Immature natural killer cell (primary cell): Measurements from ENCODE around the gene SUGCT. TPM values are rescaled to one million over a fixed set of nuclear protein-coding genes. Genes with fewer than 3 reads are reported as not detected.
"Not testable (repeated sequence)": the region's sequence is repeated elsewhere in the genome, so short reads cannot be mapped to it uniquely, and the experiment has no call there.

ENCODE experiments used
- DNase-seq, 3 donors: peaks; one replicate each; pipeline ENCODE4 v3.0.0; 2022; ENCODE audit warnings: mixed read lengths in 1 of 3
- H3K27ac Mint-ChIP-seq, 6 donors: one replicate each; pipeline ENCODE4 v1.8.0; 2020; ENCODE audit warnings: mixed read lengths in 6 of 6, mild to moderate bottlenecking in 5 of 6, inconsistent platforms in 4 of 6, moderate library complexity in 3 of 6
- H3K27me3 Mint-ChIP-seq, 3 donors: one replicate each; pipeline ENCODE4 v1.8.0; 2020 to 2021; ENCODE audit warnings: low read depth in 3 of 3, mild to moderate bottlenecking in 3 of 3, mixed read lengths in 3 of 3, moderate library complexity in 3 of 3, inconsistent platforms in 1 of 3
- H3K36me3 Mint-ChIP-seq, 3 donors: one replicate each; pipeline ENCODE4 v1.8.0; 2020; ENCODE audit warnings: mixed read lengths in 3 of 3, inconsistent platforms in 2 of 3, mild to moderate bottlenecking in 2 of 3
- H3K4me1 Mint-ChIP-seq, 2 donors: one replicate each; pipeline ENCODE4 v1.8.0; 2020; ENCODE audit warnings: inconsistent platforms in 2 of 2, mild to moderate bottlenecking in 2 of 2, mixed read lengths in 2 of 2, moderate library complexity in 1 of 2
- H3K4me3 Mint-ChIP-seq, 5 donors: one replicate each; pipeline ENCODE4 v1.8.0; 2020; ENCODE audit warnings: mild to moderate bottlenecking in 5 of 5, mixed read lengths in 5 of 5, inconsistent platforms in 3 of 5, moderate library complexity in 3 of 5
- H3K9me3 Mint-ChIP-seq, 6 donors: one replicate each; pipeline ENCODE4 v1.8.0; 2020; ENCODE audit warnings: mild to moderate bottlenecking in 6 of 6, mixed read lengths in 6 of 6, inconsistent platforms in 4 of 6, moderate library complexity in 3 of 6
- polyA plus RNA-seq, 3 donors: library from polyadenylated mRNA; unstranded; fragments of 300-500 nt; fragmentation: Illumina TruSeq; gene quantifications; one replicate each; pipeline ENCODE4 v1.2.3, GENCODE V29; 2021

SUGCT gene
- polyA plus RNA-seq = under 1 TPM in 1 of 3 donors, not detected in 2; 0.28 TPM

GRCh38 chr7:40134428-40135316 is at the start of gene SUGCT, which contains the start of gene MPLKIP:
SUGCT (plus strand) TSS chr7:40135005.
MPLKIP (minus strand) TSS chr7:40134622; CDS start chr7:40134567, 55 bp downstream.
- peak within 1 kb of the TSS; percentile 95 to 99 (median 97) for H3K4me3 Mint-ChIP-seq
- H3K36me3 Mint-ChIP-seq = no peaks in the 10 kb centered on the region
- H3K27ac Mint-ChIP-seq = peak within 1 kb of the TSS; percentile 89 to 98 (median 94)
- H3K9me3 Mint-ChIP-seq = peaks cover 0 to 2% (median 0%) of the 10 kb centered on the region in 6 donors
- peak; percentile 89 to 92 (median 92) for DNase-seq
- peaks cover 30 to 41% of the 10 kb centered on the region in 2 donors for H3K4me1 Mint-ChIP-seq
- peaks cover 10 to 19% (median 19%) of the 10 kb centered on the region in 3 donors for H3K27me3 Mint-ChIP-seq

- no peaks in the 10 kb centered on the region for H3K27me3 Mint-ChIP-seq
- DNase-seq = no peak
- no peak overlapping the region for H3K4me3 Mint-ChIP-seq
- H3K36me3 Mint-ChIP-seq = peaks cover 10 to 37% (median 16%) of the 10 kb centered on the region in 3 donors
- no peaks in the 10 kb centered on the region for H3K9me3 Mint-ChIP-seq
- peak overlapping the region in 2 of 6 donors; percentile 32 to 40 for H3K27ac Mint-ChIP-seq
- H3K4me1 Mint-ChIP-seq = peaks cover 2 to 10% of the 10 kb centered on the region in 2 donors
Observed at GRCh38 chr7:40092182-40092581, 42.6 kb upstream of the SUGCT start.

- H3K27me3 Mint-ChIP-seq = peaks cover 0 to 1% (median 0%) of the 10 kb centered on the region in 3 donors
- H3K4me3 Mint-ChIP-seq = no peak overlapping the region
- H3K9me3 Mint-ChIP-seq = no peaks in the 10 kb centered on the region
- DNase-seq = no peak
- peaks cover 3 to 10% of the 10 kb centered on the region in 2 donors for H3K4me1 Mint-ChIP-seq
- H3K27ac Mint-ChIP-seq = peak overlapping the region in 4 of 6 donors; percentile 47 to 79 (median 68)
- peaks cover 10 to 33% (median 16%) of the 10 kb centered on the region in 3 donors for H3K36me3 Mint-ChIP-seq
Observed at GRCh38 chr7:40093631-40094350, 41.0 kb upstream of the SUGCT start.

GRCh38 chr7:40095230-40095629 is 39.6 kb upstream of the SUGCT start:
- peaks cover 6 to 30% (median 13%) of the 10 kb centered on the region in 3 donors for H3K36me3 Mint-ChIP-seq
- H3K27me3 Mint-ChIP-seq = peaks cover 0 to 1% (median 0%) of the 10 kb centered on the region in 3 donors
- no peaks in the 10 kb centered on the region for H3K9me3 Mint-ChIP-seq
- DNase-seq = no peak
- no peak overlapping the region for H3K4me3 Mint-ChIP-seq
- no peak overlapping the region for H3K27ac Mint-ChIP-seq
- peaks cover 3 to 10% of the 10 kb centered on the region in 2 donors for H3K4me1 Mint-ChIP-seq

GRCh38 chr7:40095695-40096327 is 39.0 kb upstream of the SUGCT start:
- DNase-seq = no peak
- peak overlapping the region in 5 of 6 donors; percentile 11 to 66 (median 62) for H3K27ac Mint-ChIP-seq
- no peak overlapping the region for H3K4me3 Mint-ChIP-seq
- H3K4me1 Mint-ChIP-seq = peaks cover 3 to 10% of the 10 kb centered on the region in 2 donors
- H3K27me3 Mint-ChIP-seq = peaks cover 0 to 1% (median 0%) of the 10 kb centered on the region in 3 donors
- H3K9me3 Mint-ChIP-seq = no peaks in the 10 kb centered on the region
- H3K36me3 Mint-ChIP-seq = peaks cover 6 to 30% (median 13%) of the 10 kb centered on the region in 3 donors

GRCh38 chr7:40097728-40098127 is 37.1 kb upstream of the SUGCT start:
- peak overlapping the region in 3 of 6 donors; percentile 40 to 69 (median 53) for H3K27ac Mint-ChIP-seq

GRCh38 chr7:40098810-40099209 is 36.0 kb upstream of the SUGCT start:
- no peak overlapping the region for H3K4me3 Mint-ChIP-seq

More at GRCh38 chr7:40097728-40098127, 37.1 kb upstream of the SUGCT start:
- H3K36me3 Mint-ChIP-seq = peaks cover 5 to 24% (median 13%) of the 10 kb centered on the region in 3 donors
- H3K4me1 Mint-ChIP-seq = peaks cover 3 to 10% of the 10 kb centered on the region in 2 donors
- no peak for DNase-seq
- no peaks in the 10 kb centered on the region for H3K9me3 Mint-ChIP-seq
- H3K27me3 Mint-ChIP-seq = peaks cover 0 to 1% (median 0%) of the 10 kb centered on the region in 3 donors
- no peak overlapping the region for H3K4me3 Mint-ChIP-seq

GRCh38 chr7:40099837-40100236 is 35.0 kb upstream of the SUGCT start:
- Mint-ChIP-seq H3K4me3 (no peak overlapping the region), H3K9me3 (no peaks in the 10 kb centered on the region), H3K36me3 (peaks cover 0 to 12% (median 3%) of the 10 kb centered on the region in 3 donors), H3K4me1 (peaks cover 3 to 10% of the 10 kb centered on the region in 2 donors), H3K27me3 (peaks cover 0 to 1% (median 0%) of the 10 kb centered on the region in 3 donors), H3K27ac (peak overlapping the region in 1 of 6 donors; percentile 64)
- DNase-seq = no peak

More at GRCh38 chr7:40098810-40099209, 36.0 kb upstream of the SUGCT start:
- H3K9me3 Mint-ChIP-seq = no peaks in the 10 kb centered on the region
- no peak overlapping the region for H3K27ac Mint-ChIP-seq
- H3K4me1 Mint-ChIP-seq = peaks cover 3 to 10% of the 10 kb centered on the region in 2 donors
- peaks cover 0 to 1% (median 0%) of the 10 kb centered on the region in 3 donors for H3K27me3 Mint-ChIP-seq
- DNase-seq = no peak
- H3K36me3 Mint-ChIP-seq = peaks cover 0 to 21% (median 13%) of the 10 kb centered on the region in 3 donors

- H3K4me1 Mint-ChIP-seq = peaks cover 2 to 3% of the 10 kb centered on the region in 2 donors
- peaks cover 0 to 8% (median 0%) of the 10 kb centered on the region in 3 donors for H3K36me3 Mint-ChIP-seq
- H3K4me3 Mint-ChIP-seq = no peak overlapping the region
- no peak for DNase-seq
- H3K27ac Mint-ChIP-seq = peak overlapping the region in 1 of 6 donors; percentile 7
- peaks cover 0 to 1% (median 0%) of the 10 kb centered on the region in 3 donors for H3K27me3 Mint-ChIP-seq
- no peaks in the 10 kb centered on the region for H3K9me3 Mint-ChIP-seq
Observed at GRCh38 chr7:40101201-40101600, 33.6 kb upstream of the SUGCT start.

GRCh38 chr7:40102897-40103296 is 31.9 kb upstream of the SUGCT start:
- H3K9me3 Mint-ChIP-seq = no peaks in the 10 kb centered on the region
- no peaks in the 10 kb centered on the region for H3K27me3 Mint-ChIP-seq
- no peak overlapping the region for H3K27ac Mint-ChIP-seq
- peaks cover 0 to under 1% (median 0%) of the 10 kb centered on the region in 3 donors for H3K36me3 Mint-ChIP-seq
- H3K4me3 Mint-ChIP-seq = no peak overlapping the region
- no peaks in the 10 kb centered on the region for H3K4me1 Mint-ChIP-seq
- DNase-seq = no peak

GRCh38 chr7:40105879-40106473 is 28.8 kb upstream of the SUGCT start:
- H3K27ac Mint-ChIP-seq = no peak overlapping the region
- no peaks in the 10 kb centered on the region for H3K27me3 Mint-ChIP-seq
- H3K36me3 Mint-ChIP-seq = no peaks in the 10 kb centered on the region

GRCh38 chr7:40115936-40116335 is 18.9 kb upstream of the SUGCT start:
- H3K4me3 Mint-ChIP-seq = no peak overlapping the region
- peaks cover 0 to 2% (median 0%) of the 10 kb centered on the region in 3 donors for H3K27me3 Mint-ChIP-seq
- no peaks in the 10 kb centered on the region for H3K9me3 Mint-ChIP-seq
- peaks cover 0 to 7% of the 10 kb centered on the region in 2 donors for H3K4me1 Mint-ChIP-seq
- no peak for DNase-seq
- no peak overlapping the region for H3K27ac Mint-ChIP-seq
- peaks cover 0 to 9% (median 7%) of the 10 kb centered on the region in 3 donors for H3K36me3 Mint-ChIP-seq

More at GRCh38 chr7:40105879-40106473, 28.8 kb upstream of the SUGCT start:
- no peak for DNase-seq
- Mint-ChIP-seq H3K4me3 (no peak overlapping the region), H3K4me1 (no peaks in the 10 kb centered on the region), H3K9me3 (no peaks in the 10 kb centered on the region)

- not testable (repeated sequence) for H3K27me3 Mint-ChIP-seq, DNase-seq, H3K36me3 Mint-ChIP-seq, H3K9me3 Mint-ChIP-seq, H3K4me3 Mint-ChIP-seq, H3K4me1 Mint-ChIP-seq, H3K27ac Mint-ChIP-seq
Observed at GRCh38 chr7:40117199-40117598, 17.6 kb upstream of the SUGCT start.
